WERI-Rb-1 (cell line): ENCODE data around the gene GSDME.

ENCODE experiments used
- DNase-seq: peaks from one replicate; pipeline ENCODE4 v3.0.0-alpha.2; 2020
- H3K27ac ChIP-seq: fragments of 250-450 bp; sonication (Bioruptor Pico); 2 replicates; pipeline ENCODE4 v1.5.1; 2020; ENCODE audit warnings: mild to moderate bottlenecking, moderate library complexity
- H3K27me3 ChIP-seq: fragments of 250-450 bp; sonication (Bioruptor Pico); 2 replicates; pipeline ENCODE4 v1.5.1; 2021; ENCODE audit warnings: mild to moderate bottlenecking, low read depth, moderate library complexity; ENCODE audit not compliant: insufficient read depth, severe bottlenecking
- H3K36me3 ChIP-seq: fragments of 250-450 bp; sonication (Bioruptor Pico); 2 replicates; pipeline ENCODE4 v1.5.1; 2020; ENCODE audit warnings: mild to moderate bottlenecking, moderate library complexity
- H3K4me3 ChIP-seq: 2 replicates; pipeline ENCODE4 v1.5.1; 2011; ENCODE audit warnings: low read depth, mild to moderate bottlenecking, control low read depth, low read length
- H3K9me3 ChIP-seq: fragments of 250-450 bp; sonication (Bioruptor Pico); 2 replicates; pipeline ENCODE4 v1.5.1; 2021; ENCODE audit warnings: mild to moderate bottlenecking, moderate library complexity; ENCODE audit not compliant: severe bottlenecking
- CTCF ChIP-seq: IDR thresholded peaks from 2 replicates; pipeline ENCODE4 v1.5.1; 2011; ENCODE audit warnings: low read depth, mild to moderate bottlenecking, control low read depth, inconsistent platforms, low read length

GSDME gene

GRCh38 chr7:24705461-24705954, 51.8 kb downstream of the GSDME start:
- no peak for DNase-seq
- Histone ChIP-seq H3K4me3 (no peak overlapping the region), H3K36me3 (no peaks in the 10 kb centered on the region), H3K27me3 (no peaks in the 10 kb centered on the region), H3K27ac (no peak overlapping the region), H3K9me3 (no peaks in the 10 kb centered on the region)
- TF ChIP-seq CTCF = no peak

- no peaks in the 10 kb centered on the region for H3K36me3 ChIP-seq
- no peaks in the 10 kb centered on the region for H3K9me3 ChIP-seq
- H3K4me3 ChIP-seq = no peak overlapping the region
- TF ChIP-seq CTCF = no peak
- no peak overlapping the region for H3K27ac ChIP-seq
- no peak for DNase-seq
- H3K27me3 ChIP-seq = no peaks in the 10 kb centered on the region
These were observed 53.0 kb downstream of the GSDME start for GRCh38 chr7:24704311-24704710.

GRCh38 chr7:24703296-24703695, 54.0 kb downstream of the GSDME start:
- no peaks in the 10 kb centered on the region for H3K9me3 ChIP-seq
- no peaks in the 10 kb centered on the region for H3K27me3 ChIP-seq
- H3K4me3 ChIP-seq = no peak overlapping the region
- TF ChIP-seq CTCF = no peak
- no peaks in the 10 kb centered on the region for H3K36me3 ChIP-seq
- DNase-seq = no peak
- no peak overlapping the region for H3K27ac ChIP-seq

GRCh38 chr7:24702755-24703154, 54.5 kb downstream of the GSDME start:
- DNase-seq = no peak
- Histone ChIP-seq H3K4me3 (no peak overlapping the region), H3K36me3 (no peaks in the 10 kb centered on the region), H3K27ac (no peak overlapping the region), H3K27me3 (no peaks in the 10 kb centered on the region), H3K9me3 (no peaks in the 10 kb centered on the region)
- TF ChIP-seq CTCF = no peak

- Histone ChIP-seq H3K9me3 (no peaks in the 10 kb centered on the region), H3K27me3 (no peaks in the 10 kb centered on the region), H3K27ac (no peak overlapping the region), H3K4me3 (no peak overlapping the region), H3K36me3 (no peaks in the 10 kb centered on the region)
- TF ChIP-seq CTCF = no peak
- no peak for DNase-seq
These were observed 55.7 kb downstream of the GSDME start for GRCh38 chr7:24701261-24702235.
